ENCODE measurements around the gene TMEM140.

DNA sequence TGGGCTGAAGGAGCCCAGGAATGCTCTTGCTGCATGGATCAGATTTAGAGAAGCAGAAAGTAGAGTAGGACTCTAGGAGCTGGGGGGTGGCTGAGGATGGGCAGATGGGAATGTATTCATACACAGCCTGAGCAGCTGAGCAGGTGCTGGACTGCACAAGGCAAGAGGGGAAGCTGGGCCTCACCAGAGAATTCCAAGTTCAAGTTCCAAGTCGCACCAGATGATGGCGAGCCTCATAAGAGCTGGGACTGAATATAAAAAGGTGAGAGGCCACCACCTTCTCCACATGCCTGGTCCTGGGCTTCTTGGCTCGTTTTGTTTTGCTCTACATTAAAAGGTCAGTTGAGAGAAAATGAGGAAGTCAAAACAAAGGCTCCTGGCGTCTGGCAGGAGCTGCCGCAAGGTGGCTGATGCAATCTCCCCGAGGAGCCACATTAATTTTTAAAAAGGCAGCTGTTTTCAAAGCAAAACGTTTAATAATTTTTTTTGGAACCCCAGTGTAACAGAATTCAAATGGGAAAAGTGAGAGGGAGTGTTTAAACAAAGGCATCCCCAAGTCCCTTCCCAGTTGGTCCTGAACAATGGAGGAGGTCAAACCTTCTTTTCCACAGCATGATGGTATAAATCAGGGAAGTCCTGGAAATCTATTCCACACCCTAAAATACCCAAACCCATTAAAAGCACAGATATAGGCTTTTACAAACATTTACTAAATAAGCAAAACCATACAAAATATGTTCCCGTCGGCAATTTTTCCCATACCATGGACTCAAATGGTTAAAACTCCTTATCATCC, 13.2 kb downstream of the TMEM140 start:
- TF ChIP-seq ZNF8 (CRISPR knock-in tag; IDR thresholded peaks at IDR 0.05) (no peak), ARNTL (CRISPR knock-in tag; IDR thresholded peaks at IDR 0.05; ENCODE audit: borderline replicate concordance, low read depth) (no peak), ISL1 (CRISPR knock-in tag; IDR thresholded peaks at IDR 0.05) (no peak), RARB (CRISPR knock-in tag; IDR thresholded peaks at IDR 0.05) (no peak), BACH2 (CRISPR knock-in tag; IDR thresholded peaks at IDR 0.05; ENCODE audit: borderline replicate concordance) (no peak), SNAI2 (CRISPR knock-in tag; IDR thresholded peaks at IDR 0.05) (no peak), PPARA (CRISPR knock-in tag; IDR thresholded peaks at IDR 0.05; ENCODE audit: borderline replicate concordance) (no peak), ZNF565 (CRISPR knock-in tag; conservative IDR thresholded peaks at IDR 0.05; ENCODE audit: low read depth) (no peak), PATZ1 (CRISPR knock-in tag; IDR thresholded peaks at IDR 0.05; ENCODE audit: borderline replicate concordance) (no peak)
- TF ChIP-seq, protein P1, sequence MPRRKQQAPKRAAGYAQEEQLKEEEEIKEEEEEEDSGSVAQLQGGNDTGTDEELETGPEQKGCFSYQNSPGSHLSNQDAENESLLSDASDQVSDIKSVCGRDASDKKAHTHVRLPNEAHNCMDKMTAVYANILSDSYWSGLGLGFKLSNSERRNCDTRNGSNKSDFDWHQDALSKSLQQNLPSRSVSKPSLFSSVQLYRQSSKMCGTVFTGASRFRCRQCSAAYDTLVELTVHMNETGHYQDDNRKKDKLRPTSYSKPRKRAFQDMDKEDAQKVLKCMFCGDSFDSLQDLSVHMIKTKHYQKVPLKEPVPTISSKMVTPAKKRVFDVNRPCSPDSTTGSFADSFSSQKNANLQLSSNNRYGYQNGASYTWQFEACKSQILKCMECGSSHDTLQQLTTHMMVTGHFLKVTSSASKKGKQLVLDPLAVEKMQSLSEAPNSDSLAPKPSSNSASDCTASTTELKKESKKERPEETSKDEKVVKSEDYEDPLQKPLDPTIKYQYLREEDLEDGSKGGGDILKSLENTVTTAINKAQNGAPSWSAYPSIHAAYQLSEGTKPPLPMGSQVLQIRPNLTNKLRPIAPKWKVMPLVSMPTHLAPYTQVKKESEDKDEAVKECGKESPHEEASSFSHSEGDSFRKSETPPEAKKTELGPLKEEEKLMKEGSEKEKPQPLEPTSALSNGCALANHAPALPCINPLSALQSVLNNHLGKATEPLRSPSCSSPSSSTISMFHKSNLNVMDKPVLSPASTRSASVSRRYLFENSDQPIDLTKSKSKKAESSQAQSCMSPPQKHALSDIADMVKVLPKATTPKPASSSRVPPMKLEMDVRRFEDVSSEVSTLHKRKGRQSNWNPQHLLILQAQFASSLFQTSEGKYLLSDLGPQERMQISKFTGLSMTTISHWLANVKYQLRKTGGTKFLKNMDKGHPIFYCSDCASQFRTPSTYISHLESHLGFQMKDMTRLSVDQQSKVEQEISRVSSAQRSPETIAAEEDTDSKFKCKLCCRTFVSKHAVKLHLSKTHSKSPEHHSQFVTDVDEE (CRISPR knock-in tag; IDR thresholded peaks at IDR 0.05), result no peak
- TF ChIP-seq, protein P2, sequence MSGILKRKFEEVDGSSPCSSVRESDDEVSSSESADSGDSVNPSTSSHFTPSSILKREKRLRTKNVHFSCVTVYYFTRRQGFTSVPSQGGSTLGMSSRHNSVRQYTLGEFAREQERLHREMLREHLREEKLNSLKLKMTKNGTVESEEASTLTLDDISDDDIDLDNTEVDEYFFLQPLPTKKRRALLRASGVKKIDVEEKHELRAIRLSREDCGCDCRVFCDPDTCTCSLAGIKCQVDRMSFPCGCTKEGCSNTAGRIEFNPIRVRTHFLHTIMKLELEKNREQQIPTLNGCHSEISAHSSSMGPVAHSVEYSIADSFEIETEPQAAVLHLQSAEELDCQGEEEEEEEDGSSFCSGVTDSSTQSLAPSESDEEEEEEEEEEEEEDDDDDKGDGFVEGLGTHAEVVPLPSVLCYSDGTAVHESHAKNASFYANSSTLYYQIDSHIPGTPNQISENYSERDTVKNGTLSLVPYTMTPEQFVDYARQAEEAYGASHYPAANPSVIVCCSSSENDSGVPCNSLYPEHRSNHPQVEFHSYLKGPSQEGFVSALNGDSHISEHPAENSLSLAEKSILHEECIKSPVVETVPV (CRISPR knock-in tag; IDR thresholded peaks at IDR 0.05), result no peak
- TF ChIP-seq, protein P3, sequence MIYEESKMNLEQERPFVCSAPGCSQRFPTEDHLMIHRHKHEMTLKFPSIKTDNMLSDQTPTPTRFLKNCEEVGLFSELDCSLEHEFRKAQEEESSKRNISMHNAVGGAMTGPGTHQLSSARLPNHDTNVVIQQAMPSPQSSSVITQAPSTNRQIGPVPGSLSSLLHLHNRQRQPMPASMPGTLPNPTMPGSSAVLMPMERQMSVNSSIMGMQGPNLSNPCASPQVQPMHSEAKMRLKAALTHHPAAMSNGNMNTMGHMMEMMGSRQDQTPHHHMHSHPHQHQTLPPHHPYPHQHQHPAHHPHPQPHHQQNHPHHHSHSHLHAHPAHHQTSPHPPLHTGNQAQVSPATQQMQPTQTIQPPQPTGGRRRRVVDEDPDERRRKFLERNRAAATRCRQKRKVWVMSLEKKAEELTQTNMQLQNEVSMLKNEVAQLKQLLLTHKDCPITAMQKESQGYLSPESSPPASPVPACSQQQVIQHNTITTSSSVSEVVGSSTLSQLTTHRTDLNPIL (CRISPR knock-in tag; IDR thresholded peaks at IDR 0.05; ENCODE audit: low read depth), result no peak
